HEK293 (cell line): Measurements from ENCODE around the gene ZNF841.

Experiments
- CTCF ChIP-seq: fragments of 450-650 bp; formaldehyde crosslinking; IDR thresholded peaks from 2 replicates; pipeline ENCODE4 v1.5.1; 2016; ENCODE audit warnings: missing biosample characterization, missing genetic modification characterization
- OSR2 ChIP-seq: fragments of 450-650 bp; formaldehyde crosslinking; IDR thresholded peaks from 2 replicates; pipeline ENCODE4 v1.5.1; 2016; ENCODE audit warnings: missing biosample characterization, missing genetic modification characterization
- PRDM4 ChIP-seq: fragments of 450-650 bp; formaldehyde crosslinking; IDR thresholded peaks from 2 replicates; pipeline ENCODE4 v1.5.1; 2017; ENCODE audit warnings: missing biosample characterization, missing genetic modification characterization
- SP7 ChIP-seq: fragments of 450-650 bp; formaldehyde crosslinking; IDR thresholded peaks from 2 replicates; pipeline ENCODE4 v1.5.1; 2016; ENCODE audit warnings: missing biosample characterization, missing genetic modification characterization
- TCF7L2 ChIP-seq: IDR thresholded peaks from 2 replicates; pipeline ENCODE4 v1.6.1; 2011; ENCODE audit warnings: low read depth, mild to moderate bottlenecking, inconsistent platforms, low read length, moderate library complexity, borderline replicate concordance
- ZBTB1 ChIP-seq: fragments of 450-650 bp; formaldehyde crosslinking; IDR thresholded peaks from 2 replicates; pipeline ENCODE4 v1.5.1; 2016; ENCODE audit warnings: missing biosample characterization, missing genetic modification characterization
- ZBTB17 ChIP-seq: fragments of 450-650 bp; formaldehyde crosslinking; IDR thresholded peaks from 2 replicates; pipeline ENCODE4 v1.5.1; 2016; ENCODE audit warnings: missing biosample characterization, missing genetic modification characterization
- ZBTB21 ChIP-seq: fragments of 450-650 bp; formaldehyde crosslinking; IDR thresholded peaks from 2 replicates; pipeline ENCODE4 v1.5.1; 2017; ENCODE audit warnings: missing biosample characterization, missing genetic modification characterization
- ZBTB8A ChIP-seq: fragments of 450-650 bp; formaldehyde crosslinking; IDR thresholded peaks from 2 replicates; pipeline ENCODE4 v1.5.1; 2016; ENCODE audit warnings: missing biosample characterization, missing genetic modification characterization
- ZNF10 ChIP-seq: fragments of 450-650 bp; formaldehyde crosslinking; IDR thresholded peaks from 2 replicates; pipeline ENCODE4 v1.5.1; 2017; ENCODE audit warnings: missing biosample characterization, missing genetic modification characterization
- ZNF2 ChIP-seq: fragments of 450-650 bp; formaldehyde crosslinking; IDR thresholded peaks from 2 replicates; pipeline ENCODE4 v1.5.1; 2016; ENCODE audit warnings: missing biosample characterization, missing genetic modification characterization
- ZNF239 ChIP-seq: fragments of 450-650 bp; formaldehyde crosslinking; IDR thresholded peaks from 2 replicates; pipeline ENCODE4 v1.5.1; 2016; ENCODE audit warnings: missing biosample characterization, missing genetic modification characterization
- ZNF274 ChIP-seq, 2 experiments: fragments of 200-500 bp in 1 of 2; fragments of 450-650 bp in 1 of 2; sonication (Bioruptor generic) in 1 of 2; formaldehyde crosslinking in 1 of 2; IDR thresholded peaks; 2 replicates each; pipeline versions ENCODE4 v1.5.1 to v1.6.1; 2014 to 2016; ENCODE audit warnings: borderline replicate concordance in 1 of 2, inconsistent platforms in 1 of 2, low read length in 1 of 2, missing biosample characterization in 1 of 2, missing genetic modification characterization in 1 of 2
- ZNF324 ChIP-seq: fragments of 450-650 bp; formaldehyde crosslinking; IDR thresholded peaks from 2 replicates; pipeline ENCODE4 v1.5.1; 2016; ENCODE audit warnings: missing biosample characterization, missing genetic modification characterization
- ZNF391 ChIP-seq: fragments of 450-650 bp; formaldehyde crosslinking; IDR thresholded peaks from 2 replicates; pipeline ENCODE4 v1.5.1; 2016; ENCODE audit warnings: low read depth, missing biosample characterization, missing genetic modification characterization, borderline replicate concordance
- ZNF394 ChIP-seq: fragments of 450-650 bp; formaldehyde crosslinking; IDR thresholded peaks from 2 replicates; pipeline ENCODE4 v1.5.1; 2016; ENCODE audit warnings: missing biosample characterization, missing genetic modification characterization, mild to moderate bottlenecking, moderate library complexity, borderline replicate concordance
- ZNF596 ChIP-seq: fragments of 450-650 bp; IDR thresholded peaks from 2 replicates; pipeline ENCODE4 v1.5.0; 2018; ENCODE audit warnings: missing biosample characterization, mild to moderate bottlenecking, missing genetic modification characterization, moderate library complexity
- ZNF600 ChIP-seq: fragments of 450-650 bp; formaldehyde crosslinking; IDR thresholded peaks from 2 replicates; pipeline ENCODE4 v1.5.1; 2016; ENCODE audit warnings: missing biosample characterization, missing genetic modification characterization
- ZNF623 ChIP-seq: fragments of 450-650 bp; formaldehyde crosslinking; IDR thresholded peaks from 2 replicates; pipeline ENCODE4 v1.5.1; 2016; ENCODE audit warnings: missing biosample characterization, missing genetic modification characterization
- ZNF701 ChIP-seq: fragments of 450-650 bp; formaldehyde crosslinking; IDR thresholded peaks from 2 replicates; pipeline ENCODE4 v1.5.1; 2016; ENCODE audit warnings: missing biosample characterization, missing genetic modification characterization
- ZNF791 ChIP-seq: fragments of 450-650 bp; formaldehyde crosslinking; IDR thresholded peaks from 2 replicates; pipeline ENCODE4 v1.5.1; 2016; ENCODE audit warnings: missing biosample characterization, missing genetic modification characterization
- ZSCAN16 ChIP-seq: fragments of 450-650 bp; formaldehyde crosslinking; IDR thresholded peaks from 2 replicates; pipeline ENCODE4 v1.5.1; 2016; ENCODE audit warnings: missing biosample characterization, missing genetic modification characterization
- ZSCAN23 ChIP-seq: fragments of 450-650 bp; formaldehyde crosslinking; IDR thresholded peaks from 2 replicates; pipeline ENCODE4 v1.5.1; 2016; ENCODE audit warnings: missing biosample characterization, missing genetic modification characterization
- ZSCAN30 ChIP-seq: fragments of 450-650 bp; IDR thresholded peaks from 2 replicates; pipeline ENCODE4 v1.5.1; 2018; ENCODE audit warnings: missing biosample characterization, mild to moderate bottlenecking, missing genetic modification characterization, moderate library complexity
- TF ChIP-seq, protein P1 (sequence below): fragments of 450-650 bp; formaldehyde crosslinking; conservative IDR thresholded peaks from 2 replicates; pipeline ENCODE4 v1.5.1; 2016; ENCODE audit warnings: low read depth, missing biosample characterization, missing genetic modification characterization
- TF ChIP-seq, protein P2 (sequence below): fragments of 450-650 bp; formaldehyde crosslinking; IDR thresholded peaks from 2 replicates; pipeline ENCODE4 v1.5.1; 2016; ENCODE audit warnings: missing biosample characterization, missing genetic modification characterization, borderline replicate concordance

ZNF841 gene

DNA sequence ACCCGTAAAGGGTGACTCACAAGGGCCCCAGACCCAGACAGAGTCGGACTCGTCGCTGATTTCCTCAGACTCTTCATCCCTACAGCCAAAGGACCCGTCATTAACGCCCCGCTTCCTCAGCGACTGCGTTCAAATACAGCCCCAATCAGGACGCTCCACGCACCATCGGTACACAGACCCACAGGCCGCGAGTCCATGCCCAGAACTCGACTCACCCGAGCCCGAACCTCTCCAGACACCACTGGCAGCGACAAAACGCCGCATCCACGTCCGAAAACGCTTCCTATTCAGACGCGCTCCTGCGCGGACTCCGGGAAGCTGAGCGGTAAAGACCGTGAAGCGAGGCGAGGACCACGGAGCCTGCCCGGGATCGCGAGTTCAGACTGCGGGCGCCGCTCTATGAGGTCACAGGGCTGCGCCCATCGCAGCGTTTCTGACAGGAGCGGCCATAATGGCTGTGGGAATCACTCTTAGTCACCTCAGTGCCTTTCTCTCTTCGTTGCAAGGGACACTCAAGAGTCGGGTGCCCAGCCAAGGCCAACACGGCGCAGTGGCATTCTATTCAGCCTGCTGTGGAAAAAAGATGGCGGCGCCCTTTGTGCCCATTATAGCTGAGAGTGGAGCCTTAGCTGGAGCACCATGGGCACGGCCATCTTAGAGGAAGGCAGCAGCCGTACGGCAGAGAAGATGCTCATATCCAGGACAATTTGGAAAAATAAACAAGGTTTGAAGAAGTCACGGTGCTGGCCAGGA is 67.4 kb downstream of the ZNF841 start, which contains the start of gene ZNF614 (continued):
- TF ChIP-seq PRDM4, result no peak
- TF ChIP-seq ZNF701 (tag by site-specific recombination), result no peak
- no peak for TF ChIP-seq CTCF (tag by site-specific recombination)
- TF ChIP-seq ZBTB1 (tag by site-specific recombination), result no peak
- no peak for TF ChIP-seq ZSCAN30 (tag by site-specific recombination)
- no peak for TF ChIP-seq ZNF791
- TF ChIP-seq ZNF391 (tag by site-specific recombination), result no peak
- peak; percentile 60; the same call in 1 of the 2 replicates for TF ChIP-seq ZNF324 (tag by site-specific recombination)
- TF ChIP-seq ZNF600 (tag by site-specific recombination), result peak; percentile 52
- TF ChIP-seq ZNF10, result no peak
- peak; percentile 68 for TF ChIP-seq SP7
- 0 out of 2 replicates have a peak, but pooled peaks have one; percentile 45 for TF ChIP-seq ZNF2 (tag by site-specific recombination)
- peak; percentile 9; the same call in 1 of the 2 replicates for TF ChIP-seq ZNF623
- 0 out of 2 replicates have a peak, but pooled peaks have one; percentile 35 for TF ChIP-seq ZBTB21 (tag by site-specific recombination)
- no peak for TF ChIP-seq OSR2 (tag by site-specific recombination)
- no peak for TF ChIP-seq ZSCAN23 (tag by site-specific recombination)
- TF ChIP-seq ZBTB8A (tag by site-specific recombination), result peak; percentile 85
- TF ChIP-seq ZNF239 (tag by site-specific recombination), result no peak
- TF ChIP-seq TCF7L2, result peak; percentile 83; the same call in 1 of the 2 replicates
- no peak for TF ChIP-seq ZNF596 (tag by site-specific recombination)
- TF ChIP-seq ZBTB17 (tag by site-specific recombination), result peak; percentile 97
- TF ChIP-seq, protein P1, sequence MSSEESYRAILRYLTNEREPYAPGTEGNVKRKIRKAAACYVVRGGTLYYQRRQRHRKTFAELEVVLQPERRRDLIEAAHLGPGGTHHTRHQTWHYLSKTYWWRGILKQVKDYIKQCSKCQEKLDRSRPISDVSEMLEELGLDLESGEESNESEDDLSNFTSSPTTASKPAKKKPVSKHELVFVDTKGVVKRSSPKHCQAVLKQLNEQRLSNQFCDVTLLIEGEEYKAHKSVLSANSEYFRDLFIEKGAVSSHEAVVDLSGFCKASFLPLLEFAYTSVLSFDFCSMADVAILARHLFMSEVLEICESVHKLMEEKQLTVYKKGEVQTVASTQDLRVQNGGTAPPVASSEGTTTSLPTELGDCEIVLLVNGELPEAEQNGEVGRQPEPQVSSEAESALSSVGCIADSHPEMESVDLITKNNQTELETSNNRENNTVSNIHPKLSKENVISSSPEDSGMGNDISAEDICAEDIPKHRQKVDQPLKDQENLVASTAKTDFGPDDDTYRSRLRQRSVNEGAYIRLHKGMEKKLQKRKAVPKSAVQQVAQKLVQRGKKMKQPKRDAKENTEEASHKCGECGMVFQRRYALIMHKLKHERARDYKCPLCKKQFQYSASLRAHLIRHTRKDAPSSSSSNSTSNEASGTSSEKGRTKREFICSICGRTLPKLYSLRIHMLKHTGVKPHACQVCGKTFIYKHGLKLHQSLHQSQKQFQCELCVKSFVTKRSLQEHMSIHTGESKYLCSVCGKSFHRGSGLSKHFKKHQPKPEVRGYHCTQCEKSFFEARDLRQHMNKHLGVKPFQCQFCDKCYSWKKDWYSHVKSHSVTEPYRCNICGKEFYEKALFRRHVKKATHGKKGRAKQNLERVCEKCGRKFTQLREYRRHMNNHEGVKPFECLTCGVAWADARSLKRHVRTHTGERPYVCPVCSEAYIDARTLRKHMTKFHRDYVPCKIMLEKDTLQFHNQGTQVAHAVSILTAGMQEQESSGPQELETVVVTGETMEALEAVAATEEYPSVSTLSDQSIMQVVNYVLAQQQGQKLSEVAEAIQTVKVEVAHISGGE (tag by site-specific recombination), result peak; percentile 14; the same call in 1 of the 2 replicates
- no peak for TF ChIP-seq ZNF274 (IDR thresholded peaks at IDR 0.05; ENCODE audit: low read length)
- TF ChIP-seq ZNF274 (tag by site-specific recombination; IDR thresholded peaks at IDR 0.05; ENCODE audit: borderline replicate concordance), result no peak; the same call in 1 of the 2 replicates
- TF ChIP-seq, protein P2, sequence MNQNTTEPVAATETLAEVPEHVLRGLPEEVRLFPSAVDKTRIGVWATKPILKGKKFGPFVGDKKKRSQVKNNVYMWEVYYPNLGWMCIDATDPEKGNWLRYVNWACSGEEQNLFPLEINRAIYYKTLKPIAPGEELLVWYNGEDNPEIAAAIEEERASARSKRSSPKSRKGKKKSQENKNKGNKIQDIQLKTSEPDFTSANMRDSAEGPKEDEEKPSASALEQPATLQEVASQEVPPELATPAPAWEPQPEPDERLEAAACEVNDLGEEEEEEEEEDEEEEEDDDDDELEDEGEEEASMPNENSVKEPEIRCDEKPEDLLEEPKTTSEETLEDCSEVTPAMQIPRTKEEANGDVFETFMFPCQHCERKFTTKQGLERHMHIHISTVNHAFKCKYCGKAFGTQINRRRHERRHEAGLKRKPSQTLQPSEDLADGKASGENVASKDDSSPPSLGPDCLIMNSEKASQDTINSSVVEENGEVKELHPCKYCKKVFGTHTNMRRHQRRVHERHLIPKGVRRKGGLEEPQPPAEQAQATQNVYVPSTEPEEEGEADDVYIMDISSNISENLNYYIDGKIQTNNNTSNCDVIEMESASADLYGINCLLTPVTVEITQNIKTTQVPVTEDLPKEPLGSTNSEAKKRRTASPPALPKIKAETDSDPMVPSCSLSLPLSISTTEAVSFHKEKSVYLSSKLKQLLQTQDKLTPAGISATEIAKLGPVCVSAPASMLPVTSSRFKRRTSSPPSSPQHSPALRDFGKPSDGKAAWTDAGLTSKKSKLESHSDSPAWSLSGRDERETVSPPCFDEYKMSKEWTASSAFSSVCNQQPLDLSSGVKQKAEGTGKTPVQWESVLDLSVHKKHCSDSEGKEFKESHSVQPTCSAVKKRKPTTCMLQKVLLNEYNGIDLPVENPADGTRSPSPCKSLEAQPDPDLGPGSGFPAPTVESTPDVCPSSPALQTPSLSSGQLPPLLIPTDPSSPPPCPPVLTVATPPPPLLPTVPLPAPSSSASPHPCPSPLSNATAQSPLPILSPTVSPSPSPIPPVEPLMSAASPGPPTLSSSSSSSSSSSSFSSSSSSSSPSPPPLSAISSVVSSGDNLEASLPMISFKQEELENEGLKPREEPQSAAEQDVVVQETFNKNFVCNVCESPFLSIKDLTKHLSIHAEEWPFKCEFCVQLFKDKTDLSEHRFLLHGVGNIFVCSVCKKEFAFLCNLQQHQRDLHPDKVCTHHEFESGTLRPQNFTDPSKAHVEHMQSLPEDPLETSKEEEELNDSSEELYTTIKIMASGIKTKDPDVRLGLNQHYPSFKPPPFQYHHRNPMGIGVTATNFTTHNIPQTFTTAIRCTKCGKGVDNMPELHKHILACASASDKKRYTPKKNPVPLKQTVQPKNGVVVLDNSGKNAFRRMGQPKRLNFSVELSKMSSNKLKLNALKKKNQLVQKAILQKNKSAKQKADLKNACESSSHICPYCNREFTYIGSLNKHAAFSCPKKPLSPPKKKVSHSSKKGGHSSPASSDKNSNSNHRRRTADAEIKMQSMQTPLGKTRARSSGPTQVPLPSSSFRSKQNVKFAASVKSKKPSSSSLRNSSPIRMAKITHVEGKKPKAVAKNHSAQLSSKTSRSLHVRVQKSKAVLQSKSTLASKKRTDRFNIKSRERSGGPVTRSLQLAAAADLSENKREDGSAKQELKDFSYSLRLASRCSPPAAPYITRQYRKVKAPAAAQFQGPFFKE (tag by site-specific recombination), result no peak
- peak; percentile 30 for TF ChIP-seq ZNF394 (tag by site-specific recombination)
- TF ChIP-seq ZSCAN16 (tag by site-specific recombination), result no peak
